GM12878 (cell line): ENCODE results near the gene RDH5. TPM values are rescaled to one million over a fixed set of nuclear protein-coding genes. Genes with fewer than 3 reads are reported as not detected.

Experiments used
- BCL11A ChIP-seq: IDR thresholded peaks from 2 replicates; pipeline ENCODE4 v1.6.1; 2011; ENCODE audit warnings: low read depth, low read length
- CREB1 ChIP-seq: IDR thresholded peaks from 2 replicates; pipeline ENCODE4 v1.6.1; 2012; ENCODE audit warnings: low read depth, mild to moderate bottlenecking, inconsistent platforms
- CREM ChIP-seq: IDR thresholded peaks from 2 replicates; pipeline ENCODE4 v1.6.1; 2014; ENCODE audit warnings: antibody characterized with exemption, low read depth
- DPF2 ChIP-seq: fragments of 450-650 bp; IDR thresholded peaks from 2 replicates; pipeline ENCODE4 v1.6.1; 2017; ENCODE audit warnings: mild to moderate bottlenecking
- EED ChIP-seq: sonication (generic); IDR thresholded peaks from 2 replicates; pipeline ENCODE4 v1.6.1; 2016; ENCODE audit warnings: antibody characterized with exemption, low read depth
- KAT2A ChIP-seq: conservative IDR thresholded peaks from 2 replicates; pipeline ENCODE4 v1.6.1; 2011; ENCODE audit warnings: low read depth, low read length; ENCODE audit not compliant: control insufficient read depth
- KLF5 ChIP-seq: fragments of 450-650 bp; IDR thresholded peaks from 2 replicates; pipeline ENCODE4 v1.6.1; 2014; ENCODE audit warnings: mild to moderate bottlenecking; ENCODE audit not compliant: partially characterized antibody
- MTA2 ChIP-seq: fragments of 450-650 bp; IDR thresholded peaks from 2 replicates; pipeline ENCODE4 v1.6.1; 2016; ENCODE audit warnings: low read depth, mild to moderate bottlenecking, moderate library complexity
- MYB ChIP-seq: fragments of 150-350 bp; IDR thresholded peaks from 2 replicates; pipeline ENCODE4 v1.6.1; 2014; ENCODE audit warnings: mild to moderate bottlenecking, low read depth, low read length, borderline replicate concordance
- NFIC ChIP-seq: IDR thresholded peaks from 2 replicates; pipeline ENCODE4 v1.6.1; 2012; ENCODE audit warnings: low read depth, mild to moderate bottlenecking, inconsistent platforms, low read length, moderate library complexity
- RB1 ChIP-seq: fragments of 450-650 bp; formaldehyde crosslinking; IDR thresholded peaks from 2 replicates; pipeline ENCODE4 v1.6.1; 2017; ENCODE audit warnings: mild to moderate bottlenecking, borderline replicate concordance
- RCOR1 ChIP-seq: conservative IDR thresholded peaks from 2 replicates; pipeline ENCODE4 v1.6.1; 2012; ENCODE audit warnings: low read depth, low read length, improper control_type of control experiment
- SMC3 ChIP-seq: IDR thresholded peaks from 2 replicates; pipeline ENCODE4 v1.6.1; 2011; ENCODE audit warnings: low read length, improper control_type of control experiment, borderline replicate concordance
- SP1 ChIP-seq: IDR thresholded peaks from one replicate; pipeline ENCODE4 v1.6.1; 2011; ENCODE audit warnings: low read depth, low read length
- SRF ChIP-seq, 2 experiments: IDR thresholded peaks; 2 replicates each; pipeline ENCODE4 v1.6.1; 2011; ENCODE audit warnings: low read depth in 2 of 2, low read length in 2 of 2, mild to moderate bottlenecking in 1 of 2, moderate library complexity in 1 of 2
- TCF12 ChIP-seq: IDR thresholded peaks from 2 replicates; pipeline ENCODE4 v1.6.1; 2011; ENCODE audit warnings: low read depth, mild to moderate bottlenecking, low read length
- ZNF384 ChIP-seq: IDR thresholded peaks from 2 replicates; pipeline ENCODE4 v1.6.1; 2012; ENCODE audit warnings: low read depth, mild to moderate bottlenecking, low read length, improper control_type of control experiment, borderline replicate concordance
- ZSCAN29 ChIP-seq: fragments of 450-650 bp; IDR thresholded peaks from 2 replicates; pipeline ENCODE4 v1.6.1; 2017; ENCODE audit warnings: mild to moderate bottlenecking, moderate library complexity
- ZZZ3 ChIP-seq: IDR thresholded peaks from 2 replicates; pipeline ENCODE4 v1.6.1; 2011; ENCODE audit warnings: low read depth; ENCODE audit not compliant: control insufficient read depth, insufficient read length
- polyA plus RNA-seq, 11 experiments: library from polyadenylated mRNA; depleted of rRNA in 4 of 11; unstranded in 6 of 11; stranded (reverse) in 5 of 11; fragments of >200 nt; fragmentation: Nextera tagmentation in 4 of 11; fragmentation: Illumina TruSeq in 1 of 11; extraction: Ambion mirVana in 4 of 11; extraction: Trizol in 1 of 11; gene quantifications; 1 replicate in 1 of 11; 2 replicates in 10 of 11; pipeline versions ENCODE4 v1.2.1 to v1.2.3, GENCODE V29; 2011 to 2016; ENCODE audit warnings: inconsistent platforms in 2 of 11, missing spikeins in 2 of 11, low read depth in 1 of 11
- total RNA-seq, 4 experiments: library from RNA; depleted of rRNA in 3 of 4; stranded (reverse); fragments of >200 nt in 3 of 4; fragmentation: Illumina TruSeq in 1 of 4; extraction: Trizol in 1 of 4; gene quantifications; 2 replicates each; pipeline versions ENCODE4 v1.2.1 to v1.2.3, GENCODE V29; 2013 to 2021
- TF ChIP-seq, protein P1 (sequence below): IDR thresholded peaks from 2 replicates; pipeline ENCODE4 v1.6.1; 2012; ENCODE audit warnings: low read length, inconsistent platforms
- TF ChIP-seq, protein P2 (sequence below): IDR thresholded peaks from 2 replicates; pipeline ENCODE4 v1.6.1; 2012; ENCODE audit warnings: low read depth, low read length, improper control_type of control experiment
- TF ChIP-seq, protein P3 (sequence below): IDR thresholded peaks from 2 replicates; pipeline ENCODE4 v1.6.1; 2011; ENCODE audit warnings: borderline replicate concordance, low read depth, mild to moderate bottlenecking, moderate library complexity, mixed read lengths, low read length; ENCODE audit not compliant: insufficient read depth; ENCODE audit errors: extremely low read length
- TF ChIP-seq, protein P4 (sequence below): IDR thresholded peaks from 2 replicates; pipeline ENCODE4 v1.6.1; 2011; ENCODE audit warnings: mild to moderate bottlenecking, low read depth, low read length, moderate library complexity; ENCODE audit not compliant: insufficient replicate concordance
- TF ChIP-seq, protein P5 (sequence below): fragments of 450-650 bp; IDR thresholded peaks from 2 replicates; pipeline ENCODE4 v1.6.1; 2017; ENCODE audit warnings: mild to moderate bottlenecking

The RDH5 gene
- total and polyA plus RNA-seq, 10 of the 15 experiments (the other 5 are each of a cell fraction or from before 2014, with no cell fraction given), result 2.6 to 11.6 (median 7.3) TPM

DNA sequence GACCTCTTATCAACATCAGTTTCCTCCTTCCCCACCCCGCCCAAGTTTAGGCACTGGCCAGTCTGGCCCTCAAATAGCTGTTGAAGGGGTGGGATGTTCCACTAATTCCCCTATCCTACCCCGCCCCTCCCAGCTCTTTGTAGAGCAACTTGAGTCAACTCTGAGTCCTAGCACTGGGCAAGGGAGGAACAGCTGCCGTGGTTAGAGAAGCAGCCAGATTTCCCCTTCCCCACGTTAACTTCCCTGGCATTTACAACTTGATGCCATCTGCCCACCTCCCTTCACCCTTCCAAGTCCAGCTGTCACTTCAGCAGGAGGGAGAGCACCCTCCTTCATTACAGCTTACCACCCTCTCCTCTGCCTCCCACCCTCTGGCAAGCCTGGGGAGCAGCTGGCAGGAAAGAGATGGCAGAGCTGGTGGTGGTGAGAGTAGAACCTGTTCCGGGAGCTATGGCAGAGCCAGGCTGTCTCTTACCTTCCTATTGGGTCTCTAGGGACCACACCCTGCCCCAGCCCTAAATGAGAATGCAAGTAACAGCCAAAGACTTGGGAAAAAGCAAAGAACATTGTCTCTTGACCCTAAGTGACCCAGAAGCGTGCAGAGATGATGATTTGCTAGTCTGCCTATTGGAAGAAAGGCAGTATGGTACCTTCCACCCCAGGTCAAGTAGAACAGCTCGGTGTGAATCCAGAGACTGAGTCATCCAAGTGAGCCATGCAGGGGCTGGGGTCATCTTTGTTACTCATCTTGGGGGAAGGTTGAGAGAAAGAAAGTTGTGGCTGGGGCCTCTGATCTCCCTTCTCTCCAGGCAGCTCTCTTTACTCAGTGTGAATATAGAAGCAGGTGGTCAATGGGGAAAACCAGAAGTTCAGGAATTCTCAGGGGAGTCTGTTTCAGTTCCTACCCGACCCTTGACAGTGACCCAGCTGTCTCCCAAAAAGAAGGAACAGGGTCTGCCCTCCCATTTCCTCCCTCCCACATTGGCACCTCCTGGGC is 2.9 kb upstream of the RDH5 start (continued):
- TF ChIP-seq ZSCAN29 (no peak), ZZZ3 (no peak), SMC3 (no peak), CREB1 (peak; percentile 19; the same call in 1 of the 2 replicates), DPF2 (no peak), RB1 (no peak), CREM (peak; percentile 33; the same call in 1 of the 2 replicates), MYB (no peak), MTA2 (no peak), TCF12 (peak; percentile 74; the same call in 1 of the 2 replicates), KLF5 (no peak), SP1 (no peak), ZNF384 (no peak), RCOR1 (no peak), KAT2A (no peak), EED (no peak; the same call in 1 of the 2 replicates), SRF (IDR thresholded peaks at IDR 0.05; ENCODE audit: low read depth in 2 of 2, low read length in 2 of 2) (no peak), NFIC (peak; percentile 37; the same call in 1 of the 2 replicates), BCL11A (no peak)
- TF ChIP-seq, protein P1, sequence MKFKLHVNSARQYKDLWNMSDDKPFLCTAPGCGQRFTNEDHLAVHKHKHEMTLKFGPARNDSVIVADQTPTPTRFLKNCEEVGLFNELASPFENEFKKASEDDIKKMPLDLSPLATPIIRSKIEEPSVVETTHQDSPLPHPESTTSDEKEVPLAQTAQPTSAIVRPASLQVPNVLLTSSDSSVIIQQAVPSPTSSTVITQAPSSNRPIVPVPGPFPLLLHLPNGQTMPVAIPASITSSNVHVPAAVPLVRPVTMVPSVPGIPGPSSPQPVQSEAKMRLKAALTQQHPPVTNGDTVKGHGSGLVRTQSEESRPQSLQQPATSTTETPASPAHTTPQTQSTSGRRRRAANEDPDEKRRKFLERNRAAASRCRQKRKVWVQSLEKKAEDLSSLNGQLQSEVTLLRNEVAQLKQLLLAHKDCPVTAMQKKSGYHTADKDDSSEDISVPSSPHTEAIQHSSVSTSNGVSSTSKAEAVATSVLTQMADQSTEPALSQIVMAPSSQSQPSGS, result peak; percentile 59; the same call in 1 of the 2 replicates
- TF ChIP-seq, protein P2, sequence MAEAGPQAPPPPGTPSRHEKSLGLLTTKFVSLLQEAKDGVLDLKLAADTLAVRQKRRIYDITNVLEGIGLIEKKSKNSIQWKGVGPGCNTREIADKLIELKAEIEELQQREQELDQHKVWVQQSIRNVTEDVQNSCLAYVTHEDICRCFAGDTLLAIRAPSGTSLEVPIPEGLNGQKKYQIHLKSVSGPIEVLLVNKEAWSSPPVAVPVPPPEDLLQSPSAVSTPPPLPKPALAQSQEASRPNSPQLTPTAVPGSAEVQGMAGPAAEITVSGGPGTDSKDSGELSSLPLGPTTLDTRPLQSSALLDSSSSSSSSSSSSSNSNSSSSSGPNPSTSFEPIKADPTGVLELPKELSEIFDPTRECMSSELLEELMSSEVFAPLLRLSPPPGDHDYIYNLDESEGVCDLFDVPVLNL, result no peak
- TF ChIP-seq, protein P3, sequence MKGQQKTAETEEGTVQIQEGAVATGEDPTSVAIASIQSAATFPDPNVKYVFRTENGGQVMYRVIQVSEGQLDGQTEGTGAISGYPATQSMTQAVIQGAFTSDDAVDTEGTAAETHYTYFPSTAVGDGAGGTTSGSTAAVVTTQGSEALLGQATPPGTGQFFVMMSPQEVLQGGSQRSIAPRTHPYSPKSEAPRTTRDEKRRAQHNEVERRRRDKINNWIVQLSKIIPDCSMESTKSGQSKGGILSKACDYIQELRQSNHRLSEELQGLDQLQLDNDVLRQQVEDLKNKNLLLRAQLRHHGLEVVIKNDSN, result no peak
- TF ChIP-seq, protein P4, sequence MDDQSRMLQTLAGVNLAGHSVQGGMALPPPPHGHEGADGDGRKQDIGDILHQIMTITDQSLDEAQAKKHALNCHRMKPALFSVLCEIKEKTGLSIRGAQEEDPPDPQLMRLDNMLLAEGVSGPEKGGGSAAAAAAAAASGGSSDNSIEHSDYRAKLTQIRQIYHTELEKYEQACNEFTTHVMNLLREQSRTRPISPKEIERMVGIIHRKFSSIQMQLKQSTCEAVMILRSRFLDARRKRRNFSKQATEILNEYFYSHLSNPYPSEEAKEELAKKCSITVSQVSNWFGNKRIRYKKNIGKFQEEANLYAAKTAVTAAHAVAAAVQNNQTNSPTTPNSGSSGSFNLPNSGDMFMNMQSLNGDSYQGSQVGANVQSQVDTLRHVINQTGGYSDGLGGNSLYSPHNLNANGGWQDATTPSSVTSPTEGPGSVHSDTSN, result no peak
- TF ChIP-seq, protein P5, sequence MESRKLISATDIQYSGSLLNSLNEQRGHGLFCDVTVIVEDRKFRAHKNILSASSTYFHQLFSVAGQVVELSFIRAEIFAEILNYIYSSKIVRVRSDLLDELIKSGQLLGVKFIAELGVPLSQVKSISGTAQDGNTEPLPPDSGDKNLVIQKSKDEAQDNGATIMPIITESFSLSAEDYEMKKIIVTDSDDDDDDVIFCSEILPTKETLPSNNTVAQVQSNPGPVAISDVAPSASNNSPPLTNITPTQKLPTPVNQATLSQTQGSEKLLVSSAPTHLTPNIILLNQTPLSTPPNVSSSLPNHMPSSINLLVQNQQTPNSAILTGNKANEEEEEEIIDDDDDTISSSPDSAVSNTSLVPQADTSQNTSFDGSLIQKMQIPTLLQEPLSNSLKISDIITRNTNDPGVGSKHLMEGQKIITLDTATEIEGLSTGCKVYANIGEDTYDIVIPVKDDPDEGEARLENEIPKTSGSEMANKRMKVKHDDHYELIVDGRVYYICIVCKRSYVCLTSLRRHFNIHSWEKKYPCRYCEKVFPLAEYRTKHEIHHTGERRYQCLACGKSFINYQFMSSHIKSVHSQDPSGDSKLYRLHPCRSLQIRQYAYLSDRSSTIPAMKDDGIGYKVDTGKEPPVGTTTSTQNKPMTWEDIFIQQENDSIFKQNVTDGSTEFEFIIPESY, result no peak
